T-helper 2 cell (primary cell): Measurements from ENCODE around the gene NSD2.

ENCODE experiments used
- DNase-seq, 5 experiments: peaks; one replicate each; pipeline versions ENCODE4 v3.0.0 to v3.0.0-alpha.2; 2012 to 2022

The NSD2 gene

GRCh38 chr4:1945912-1946311, 74.7 kb downstream of the NSD2 start:
- DNase-seq, result no peak

- DNase-seq, result no peak
Observed at GRCh38 chr4:1948232-1948631, 77.0 kb downstream of the NSD2 start.

- peak in 1 of 5 experiments; percentile 3 for DNase-seq
Observed at GRCh38 chr4:1948892-1949436, 77.8 kb downstream of the NSD2 start.

DNA sequence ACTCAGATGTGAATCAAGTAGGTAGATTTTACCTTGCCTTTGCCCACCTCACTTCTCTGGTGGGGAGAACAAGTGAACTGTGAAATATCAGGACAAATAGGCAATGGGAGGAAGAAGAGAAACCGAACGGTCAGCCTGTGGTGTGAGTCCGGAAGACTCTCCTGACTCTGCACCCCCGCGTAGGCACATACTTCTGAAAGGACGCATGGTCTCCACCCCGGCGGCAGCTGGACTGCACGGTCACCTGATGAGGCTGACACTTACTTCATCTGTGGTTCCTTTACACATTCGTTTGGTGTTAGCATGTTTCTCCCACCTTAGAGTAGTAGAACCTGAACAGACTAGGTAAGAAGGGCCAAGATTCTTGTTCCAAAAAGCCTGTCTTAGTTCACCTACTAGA, 79.2 kb downstream of the NSD2 start:
- no peak for DNase-seq

- no peak for DNase-seq
Observed at GRCh38 chr4:1952058-1952700, 81.0 kb downstream of the NSD2 start.

GRCh38 chr4:1952719-1953118, 81.5 kb downstream of the NSD2 start:
- no peak for DNase-seq

DNA sequence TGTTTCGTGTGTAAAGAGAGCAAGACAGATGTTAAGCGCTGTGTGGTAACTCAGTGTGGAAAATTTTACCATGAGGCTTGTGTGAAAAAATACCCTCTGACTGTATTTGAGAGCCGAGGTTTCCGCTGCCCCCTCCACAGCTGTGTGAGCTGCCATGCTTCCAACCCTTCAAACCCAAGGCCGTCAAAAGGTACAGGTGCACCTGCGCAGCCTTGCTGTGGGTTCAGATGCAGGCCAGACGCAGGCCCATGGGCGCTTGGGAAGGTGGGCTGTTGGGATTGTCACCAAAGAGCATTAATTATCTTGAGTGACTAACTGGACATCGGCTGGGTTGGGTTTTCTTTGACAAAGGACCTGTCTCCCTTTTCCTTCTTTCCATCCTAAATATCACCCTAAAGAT, 82.1 kb downstream of the NSD2 start:
- no peak for DNase-seq

DNA sequence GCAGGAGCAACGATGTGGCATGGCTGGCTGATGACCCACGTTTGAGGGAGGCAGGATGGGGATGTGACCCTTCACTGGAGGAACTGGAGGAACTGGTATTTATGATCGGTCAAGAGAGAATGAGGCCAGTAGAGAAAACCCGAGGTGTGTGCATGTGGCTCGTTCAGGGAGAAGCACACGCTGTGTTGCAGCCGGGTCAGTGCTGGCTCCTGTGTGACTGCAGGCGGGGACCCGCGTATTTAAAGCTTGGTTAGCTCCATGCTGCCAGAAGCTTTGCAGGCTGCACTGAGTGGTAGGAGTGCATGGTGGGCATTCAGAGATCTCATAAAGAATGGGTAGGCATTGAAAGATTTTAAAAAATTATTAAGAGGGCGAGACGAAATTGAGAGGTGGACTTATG, 85.4 kb downstream of the NSD2 start:
- DNase-seq, result no peak

DNA sequence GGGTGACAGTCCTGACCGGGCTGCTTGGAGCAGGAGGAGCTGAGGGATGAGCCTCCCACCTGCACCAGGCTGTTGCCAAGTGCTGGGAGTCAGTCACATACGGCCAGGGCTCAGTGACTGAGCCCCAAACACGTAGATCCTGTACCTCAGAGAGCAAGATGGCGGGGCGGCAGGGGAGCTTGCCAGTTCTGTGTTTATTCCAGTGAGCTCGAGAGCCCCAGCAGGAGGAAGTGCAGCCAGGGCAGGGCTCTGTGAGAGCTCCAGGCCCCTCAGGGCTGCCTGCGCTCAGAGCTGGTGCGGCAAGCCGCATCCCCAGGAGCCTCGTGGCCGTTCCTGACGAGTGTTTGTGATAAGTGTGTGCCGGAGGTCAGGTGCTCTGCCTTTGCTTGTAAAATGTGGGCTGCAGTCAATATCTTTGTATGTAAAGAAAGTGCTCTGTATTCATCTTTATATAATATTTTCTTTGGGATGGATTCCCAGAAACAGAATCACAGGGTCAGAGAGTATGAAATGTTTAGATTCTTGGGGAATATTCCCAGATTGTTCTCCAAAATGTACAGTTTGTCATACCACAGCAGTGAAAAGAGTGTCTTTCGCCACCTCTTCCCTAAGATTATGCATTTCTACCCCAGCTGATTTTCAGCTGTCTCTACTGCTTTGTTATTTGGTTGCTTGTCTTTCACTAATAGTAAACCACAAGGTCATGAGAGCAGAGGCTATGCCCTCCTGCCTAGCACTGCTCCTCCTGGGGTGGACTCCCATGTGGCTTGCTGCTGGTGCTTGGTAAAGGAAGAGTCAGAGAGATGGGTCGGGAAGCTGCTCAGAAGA, 87.3 kb downstream of the NSD2 start:
- DNase-seq, result no peak

- no peak for DNase-seq
Observed at GRCh38 chr4:1959104-1959384, 87.9 kb downstream of the NSD2 start.

DNA sequence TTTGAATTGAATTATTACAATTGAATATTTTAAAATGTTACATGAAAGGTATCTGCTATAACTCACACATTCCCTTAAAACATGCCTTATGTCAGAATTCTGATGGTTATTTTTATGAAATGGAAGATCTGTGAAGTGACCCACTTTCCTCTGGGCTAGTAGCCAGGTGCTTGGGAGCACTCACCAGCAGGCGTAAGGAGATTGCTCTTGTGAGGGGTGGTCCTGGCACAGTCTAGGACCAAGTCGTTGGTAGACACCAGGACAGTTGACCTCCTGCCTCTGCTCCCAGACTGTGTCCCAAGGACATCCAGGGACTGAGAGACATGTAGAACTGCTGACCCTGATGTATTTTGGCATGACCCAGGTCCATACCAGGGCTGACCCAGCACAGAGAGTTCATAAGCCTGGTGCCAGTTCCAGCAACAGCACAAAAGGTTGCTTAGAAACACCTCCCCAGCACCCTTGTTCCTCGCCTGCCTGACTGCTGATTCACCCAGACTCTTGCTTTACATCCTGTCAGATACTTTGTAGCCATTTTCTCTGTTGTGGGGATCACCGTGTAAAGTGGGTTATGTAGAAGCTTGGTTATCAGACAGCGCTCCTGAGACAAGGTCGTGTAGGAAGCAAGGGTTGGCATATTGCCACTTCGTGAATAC, 89.1 kb downstream of the NSD2 start:
- DNase-seq, result no peak

DNA sequence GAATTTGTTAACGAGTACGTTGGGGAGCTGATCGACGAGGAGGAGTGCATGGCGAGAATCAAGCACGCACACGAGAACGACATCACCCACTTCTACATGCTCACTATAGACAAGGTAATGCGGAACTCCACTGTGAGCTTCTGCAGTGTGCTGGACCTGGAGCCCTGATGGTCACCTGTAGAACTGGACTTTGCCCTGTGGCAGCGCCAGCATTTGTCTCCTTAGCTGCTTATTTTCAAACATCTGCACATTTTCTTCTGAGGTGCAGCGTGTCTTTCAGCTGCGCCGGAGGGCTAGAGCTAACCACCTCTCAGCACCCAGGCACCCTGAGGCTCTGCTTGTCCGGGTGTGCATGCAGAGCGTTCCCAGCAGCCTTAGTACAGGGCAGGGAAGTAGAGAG, 89.8 kb downstream of the NSD2 start:
- DNase-seq, result no peak

DNA sequence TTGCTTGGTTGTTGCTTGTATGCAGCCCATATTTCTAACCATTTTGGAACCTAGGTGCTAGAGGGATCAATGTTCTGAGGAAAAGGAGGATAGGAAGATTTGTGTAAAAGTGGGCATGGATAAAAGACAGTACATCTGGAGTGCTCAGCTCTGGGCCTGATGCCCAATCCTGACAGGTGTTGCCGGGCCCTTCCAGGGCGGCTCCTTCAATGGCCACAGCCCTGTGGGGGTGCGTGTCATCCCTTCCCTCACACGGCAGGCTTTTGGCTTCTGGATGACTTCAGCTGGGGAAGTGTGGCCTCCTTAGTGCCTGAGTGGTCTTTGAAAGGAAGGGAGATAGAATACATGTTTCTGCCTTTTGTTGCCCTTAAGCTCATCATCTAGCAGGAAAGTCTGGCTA, 90.4 kb downstream of the NSD2 start:
- DNase-seq, result no peak

DNA sequence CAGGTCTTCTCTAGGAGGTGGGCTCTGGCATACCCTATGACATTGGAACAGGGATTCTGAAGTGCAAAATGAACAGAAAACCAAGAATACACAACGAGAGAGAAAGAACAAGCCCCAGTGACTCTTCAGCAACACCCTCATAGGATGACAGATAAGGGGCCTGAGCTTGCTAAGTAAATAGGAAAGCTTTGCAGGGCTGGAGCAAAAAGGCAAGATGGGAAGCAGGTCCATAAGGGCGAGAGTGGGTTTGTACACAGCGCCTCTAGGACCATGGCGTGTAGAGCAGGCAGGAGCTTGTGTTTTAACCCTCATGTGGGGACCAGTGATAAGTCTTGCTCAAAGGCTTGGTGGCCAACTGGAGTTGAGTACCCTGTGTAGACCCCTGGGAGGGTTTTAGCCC, 91.8 kb downstream of the NSD2 start:
- no peak for DNase-seq

DNA sequence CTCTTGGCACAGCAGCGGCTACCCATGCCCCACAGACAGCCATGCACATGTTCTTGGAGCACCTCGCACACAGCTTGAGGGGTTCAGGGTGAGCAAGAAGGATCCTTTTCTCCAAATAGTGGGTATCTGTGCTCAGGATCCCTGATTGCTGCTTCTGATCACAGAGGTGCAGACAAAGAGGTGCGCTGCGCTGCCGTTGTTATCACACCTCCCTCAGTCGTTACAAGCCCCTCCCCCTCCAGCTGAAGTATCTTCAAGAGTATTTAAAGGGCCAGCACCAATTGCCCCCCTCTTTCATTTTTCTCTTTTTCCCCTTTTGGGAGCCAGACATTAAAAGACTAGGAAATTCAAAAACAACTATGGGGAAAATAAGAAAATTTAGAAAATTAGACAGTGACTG, 93.2 kb downstream of the NSD2 start:
- no peak for DNase-seq

- DNase-seq, result no peak
Observed at GRCh38 chr4:1964971-1965370, 93.8 kb downstream of the NSD2 start.

GRCh38 chr4:1967512-1968149, 96.4 kb downstream of the NSD2 start:
- DNase-seq, result no peak

DNA sequence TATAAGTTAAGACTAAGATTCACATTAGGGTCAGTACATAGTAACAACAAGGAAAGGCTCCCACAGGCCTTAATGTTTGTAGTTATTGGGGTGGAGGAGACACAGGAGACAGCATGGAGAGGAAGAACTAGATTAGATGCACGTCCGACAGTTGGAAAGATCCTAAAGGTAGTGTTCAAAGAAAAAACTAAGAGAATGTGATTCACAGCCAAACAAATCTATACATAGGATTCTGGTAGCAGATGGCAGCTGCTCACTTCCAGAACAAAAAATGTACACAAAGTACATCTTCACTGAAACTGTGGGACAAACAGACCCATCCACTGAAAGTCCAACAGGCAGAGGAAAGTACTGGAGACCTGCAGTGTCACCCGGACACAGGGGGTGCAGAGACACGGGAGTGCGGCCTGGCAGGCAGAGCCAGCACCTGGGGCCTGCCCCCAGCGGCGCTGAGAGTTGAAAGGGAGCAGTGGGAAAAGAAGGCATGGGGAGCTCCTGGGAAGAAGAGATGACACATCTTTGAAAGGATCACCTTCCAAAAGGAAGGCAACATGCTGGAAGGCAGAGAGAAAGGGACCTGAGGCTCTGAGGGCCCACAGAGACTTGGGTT, 97.6 kb downstream of the NSD2 start:
- DNase-seq, result no peak

GRCh38 chr4:1969928-1970723, 98.9 kb downstream of the NSD2 start:
- DNase-seq, result no peak

DNA sequence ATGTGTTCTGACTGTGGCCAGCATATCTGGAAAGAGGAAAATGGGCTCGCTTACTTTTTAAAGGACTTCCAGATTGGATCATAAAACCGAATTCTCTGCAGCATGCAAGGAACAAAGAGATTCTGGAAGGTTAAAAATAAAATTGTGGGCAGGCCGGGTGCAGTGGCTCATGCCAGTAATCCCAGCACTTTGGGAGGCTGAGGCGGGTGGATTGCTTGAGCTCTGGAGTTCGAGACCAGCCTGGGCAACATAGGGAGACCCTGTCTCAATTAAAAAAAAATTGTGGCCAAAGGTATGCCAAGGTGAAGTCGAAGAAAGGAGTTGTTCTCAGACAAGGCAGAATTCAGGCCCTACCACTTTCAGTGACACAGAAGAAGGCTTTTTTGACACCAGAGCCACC, 99.7 kb downstream of the NSD2 start:
- no peak for DNase-seq

- DNase-seq, result no peak
Observed at GRCh38 chr4:1971456-1972200, 100.4 kb downstream of the NSD2 start.
